Activated CD4-positive, CD25-positive, alpha-beta regulatory T cell treated with anti-CD3 and anti-CD28 coated beads, Interleukin-2, amount 50 U/mL, for 72 hours (primary cell): ENCODE measurements around the gene KIF2A.

Experiments used
- DNase-seq: peaks from one replicate; pipeline ENCODE4 v3.0.0; 2021

The KIF2A gene

DNA sequence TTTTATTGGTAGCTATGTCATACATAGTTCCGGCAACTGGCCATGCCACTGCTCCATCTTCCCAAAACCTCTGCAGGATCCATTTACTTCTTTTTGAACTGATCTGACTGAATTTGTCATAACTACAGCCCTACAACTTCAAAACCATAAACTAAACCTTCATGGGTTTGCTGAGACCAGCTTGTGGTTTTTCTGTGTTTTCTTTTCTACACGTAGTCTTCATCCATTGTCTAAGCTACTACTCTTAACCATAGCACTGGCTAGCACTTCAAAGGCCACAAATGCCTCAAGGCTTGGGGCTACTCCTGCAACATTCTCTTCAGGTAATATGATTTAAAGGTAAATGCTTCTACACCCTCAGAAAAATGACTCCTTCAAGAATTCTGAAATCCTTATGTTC lies 9.0 kb upstream of the KIF2A start:
- DNase-seq, result no peak

GRCh38 chr5:62298118-62298517 lies 7.9 kb upstream of the KIF2A start:
- DNase-seq, result no peak

DNA sequence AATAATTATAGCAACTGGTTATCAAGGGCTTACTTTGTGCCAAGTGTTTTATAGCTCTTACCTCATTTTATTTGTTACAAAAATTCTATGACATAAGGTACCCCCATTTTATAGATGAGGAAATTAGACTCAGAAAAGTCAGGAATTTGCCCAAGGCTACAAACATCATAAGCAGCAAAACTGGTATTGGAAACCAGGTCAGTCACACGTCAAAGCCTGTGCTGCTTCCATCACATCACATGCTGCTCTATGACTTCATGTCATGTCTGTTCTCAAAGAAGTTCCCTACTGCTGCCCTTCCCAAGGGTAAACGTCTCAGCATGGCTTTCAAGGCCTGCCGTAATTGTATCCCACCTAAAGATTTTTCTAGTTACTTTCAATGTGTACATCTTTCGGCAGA lies 6.9 kb upstream of the KIF2A start:
- no peak for DNase-seq

GRCh38 chr5:62299600-62299999 lies 6.4 kb upstream of the KIF2A start:
- no peak for DNase-seq

- DNase-seq, result no peak
Measured at GRCh38 chr5:62305358-62305714, 670 bp upstream of the KIF2A start.

DNA sequence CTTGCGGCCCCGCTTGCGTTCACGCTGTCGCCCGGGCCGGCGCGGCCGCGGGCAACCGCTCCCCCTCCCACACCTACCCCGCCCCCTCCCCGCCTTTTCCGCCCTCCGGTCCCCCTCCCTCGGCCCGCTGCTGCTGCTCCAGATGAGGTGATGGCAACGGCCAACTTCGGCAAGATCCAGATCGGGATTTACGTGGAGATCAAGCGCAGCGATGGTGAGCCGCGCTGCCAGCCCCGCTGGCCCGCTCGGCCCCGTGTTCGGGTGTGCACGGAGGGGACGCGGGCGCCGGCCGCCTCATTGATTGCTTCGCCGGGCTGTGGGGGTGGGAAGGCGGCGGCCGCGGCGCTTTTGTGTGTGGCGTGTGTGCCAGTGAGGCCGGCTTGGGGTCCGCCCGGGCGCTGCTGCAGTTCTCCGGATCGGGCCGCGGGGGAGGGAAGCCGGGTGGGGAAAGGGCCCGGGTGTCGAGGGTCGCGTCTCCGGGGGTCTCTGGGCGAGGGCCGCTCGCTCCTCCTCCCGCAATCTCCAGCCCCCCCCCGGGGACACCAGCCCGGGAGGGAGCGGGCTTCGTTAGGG lies 403 bp downstream of the KIF2A start:
- DNase-seq, result no peak

DNA sequence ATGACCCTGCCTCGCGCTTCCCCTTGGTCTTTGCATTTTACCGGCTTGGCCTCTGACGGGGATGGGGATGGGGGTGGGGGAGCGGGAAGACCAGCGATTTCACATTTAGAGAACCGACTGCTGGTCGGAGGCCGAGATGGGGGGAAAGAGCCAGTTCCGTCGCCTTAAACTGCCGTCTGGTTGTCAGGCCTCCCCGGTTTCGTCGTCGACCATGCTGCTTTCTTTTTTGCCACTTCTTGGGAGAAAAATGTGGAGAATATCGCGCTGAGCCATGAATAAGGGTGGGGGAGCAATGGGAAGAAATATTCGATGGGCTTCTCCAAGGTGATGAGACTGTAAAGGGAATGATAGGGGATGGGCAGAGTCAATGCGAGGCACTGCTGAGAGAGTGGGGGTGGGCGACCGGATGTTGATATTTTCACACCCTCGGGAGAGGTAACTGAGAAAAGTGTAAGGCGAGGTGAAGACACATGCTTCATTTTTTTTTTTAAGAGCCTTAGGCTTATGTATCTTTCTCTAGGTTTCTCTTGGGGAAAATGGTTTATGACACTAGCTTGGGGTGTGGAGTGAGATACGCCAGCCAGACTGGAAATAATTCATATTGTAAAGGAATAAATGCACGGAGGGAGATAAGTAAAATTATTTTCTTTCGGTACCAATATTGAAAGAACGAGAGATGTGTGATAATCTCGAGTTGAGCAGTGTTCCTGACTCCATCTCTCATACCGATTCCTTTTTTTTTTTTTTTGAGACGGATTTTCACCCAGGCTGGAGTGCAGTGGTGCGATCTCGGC lies 1.1 kb downstream of the KIF2A start:
- DNase-seq, result no peak

DNA sequence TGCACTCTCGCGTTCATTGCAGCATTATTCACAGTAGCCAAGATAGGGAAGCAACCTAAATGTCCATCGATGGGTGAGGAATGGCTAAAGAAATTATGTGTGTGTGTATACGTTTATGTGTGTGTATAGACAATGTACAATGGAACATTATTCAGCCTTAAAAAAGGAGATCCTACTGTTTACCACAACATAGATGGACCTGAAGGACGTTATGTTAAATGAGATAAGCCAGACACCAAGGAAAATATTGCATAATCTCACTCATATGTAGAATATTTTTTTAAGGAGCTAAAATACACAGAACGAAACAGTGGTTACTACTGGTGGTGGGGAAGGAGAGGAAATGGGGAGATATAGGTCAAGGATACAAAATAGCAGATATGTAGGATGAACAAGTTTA lies 2.4 kb downstream of the KIF2A start:
- no peak for DNase-seq

GRCh38 chr5:62309107-62309506 lies 3.1 kb downstream of the KIF2A start:
- no peak for DNase-seq

GRCh38 chr5:62310426-62311143 lies 4.6 kb downstream of the KIF2A start:
- DNase-seq, result no peak

GRCh38 chr5:62312036-62312435 lies 6.0 kb downstream of the KIF2A start:
- no peak for DNase-seq

DNA sequence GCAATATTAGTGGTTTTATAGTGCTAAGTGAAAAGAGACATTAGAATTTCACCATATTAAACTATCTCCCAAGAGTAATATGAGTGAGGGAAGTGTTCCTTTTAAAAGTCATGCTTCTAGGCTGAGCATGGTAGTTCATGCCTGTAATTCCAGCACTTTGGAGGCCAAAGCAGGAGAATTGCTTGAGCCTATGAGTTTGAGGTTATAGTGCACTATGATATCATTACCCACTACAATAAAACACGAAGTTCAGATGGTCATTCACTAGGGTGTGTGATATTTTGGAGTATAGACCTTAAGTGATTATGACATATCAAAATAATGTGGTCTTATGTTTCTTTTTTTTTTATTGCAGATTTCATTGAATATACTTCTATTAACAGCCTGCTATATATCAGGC lies 6.7 kb downstream of the KIF2A start:
- no peak for DNase-seq

DNA sequence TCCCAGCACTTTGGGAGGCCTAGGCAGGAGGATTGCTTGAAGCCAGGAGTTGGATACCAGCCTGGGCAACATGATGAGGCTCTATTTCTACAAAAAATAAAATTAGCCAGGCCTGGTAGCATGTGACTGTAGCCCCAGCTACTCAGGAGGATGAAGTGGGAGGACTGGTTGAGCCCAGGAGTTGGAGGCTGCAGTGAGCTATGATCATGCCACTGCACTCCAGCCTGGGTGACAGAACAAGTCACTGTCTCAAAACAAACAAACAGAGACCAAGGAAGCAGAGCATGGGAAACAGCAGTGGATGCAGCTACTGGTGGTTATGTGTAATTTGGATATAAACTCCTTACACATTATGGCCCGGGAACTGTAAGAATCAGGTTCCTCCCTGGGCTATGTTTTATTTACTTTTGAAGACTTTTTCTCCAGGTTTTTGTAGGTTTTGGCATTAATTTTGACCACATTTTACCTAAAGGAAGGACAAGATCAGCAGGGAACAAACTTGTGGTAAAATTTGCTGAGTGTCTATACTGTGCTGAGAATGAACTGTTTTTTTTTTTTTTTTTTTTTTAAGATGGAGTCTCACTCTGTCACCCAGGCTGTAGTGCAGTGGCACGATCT lies 8.3 kb downstream of the KIF2A start:
- DNase-seq, result no peak

- DNase-seq, result no peak
Measured at GRCh38 chr5:62315376-62316175, 9.6 kb downstream of the KIF2A start.

GRCh38 chr5:62316176-62316502 lies 10.1 kb downstream of the KIF2A start:
- no peak for DNase-seq

GRCh38 chr5:62317810-62318209 lies 11.8 kb downstream of the KIF2A start:
- DNase-seq, result no peak

DNA sequence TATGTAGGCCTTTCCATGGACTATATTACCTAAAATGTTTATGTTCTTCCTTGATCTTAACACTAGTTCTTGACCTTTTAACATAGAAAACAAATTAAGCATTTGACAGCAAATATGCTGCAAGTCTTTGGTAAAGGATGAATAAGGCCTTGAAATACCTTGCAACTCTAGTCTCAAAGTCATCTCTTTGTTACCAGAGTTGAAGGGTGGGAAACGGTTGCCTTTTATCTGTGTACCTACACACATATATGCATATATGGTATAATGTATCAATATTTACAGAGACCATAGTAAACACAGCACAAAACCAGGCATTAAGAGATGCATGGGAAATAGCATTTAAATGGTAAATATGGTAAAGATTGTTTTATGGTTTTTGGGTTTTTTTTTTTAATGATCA lies 16.5 kb downstream of the KIF2A start:
- DNase-seq, result no peak

DNA sequence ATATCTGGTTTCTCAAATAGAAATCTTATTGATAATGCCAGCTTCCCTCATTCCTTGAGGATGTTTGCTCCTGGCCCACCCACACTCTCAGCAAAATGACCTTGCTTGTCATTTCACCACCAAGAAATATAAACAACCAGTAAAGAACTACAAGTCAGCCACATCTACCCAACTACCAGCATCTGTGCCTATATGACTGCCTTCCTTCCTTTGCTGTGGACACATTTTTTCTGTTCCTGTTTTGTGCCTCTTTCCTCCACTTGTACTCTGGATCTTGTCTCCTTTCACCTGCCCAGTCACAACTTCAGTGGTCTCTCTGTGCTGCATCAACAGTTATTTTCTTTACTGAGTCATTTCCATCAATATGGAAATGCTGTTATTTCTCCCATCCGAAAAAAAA lies 20.3 kb downstream of the KIF2A start:
- no peak for DNase-seq

GRCh38 chr5:62326702-62327101 lies 20.7 kb downstream of the KIF2A start:
- no peak for DNase-seq

DNA sequence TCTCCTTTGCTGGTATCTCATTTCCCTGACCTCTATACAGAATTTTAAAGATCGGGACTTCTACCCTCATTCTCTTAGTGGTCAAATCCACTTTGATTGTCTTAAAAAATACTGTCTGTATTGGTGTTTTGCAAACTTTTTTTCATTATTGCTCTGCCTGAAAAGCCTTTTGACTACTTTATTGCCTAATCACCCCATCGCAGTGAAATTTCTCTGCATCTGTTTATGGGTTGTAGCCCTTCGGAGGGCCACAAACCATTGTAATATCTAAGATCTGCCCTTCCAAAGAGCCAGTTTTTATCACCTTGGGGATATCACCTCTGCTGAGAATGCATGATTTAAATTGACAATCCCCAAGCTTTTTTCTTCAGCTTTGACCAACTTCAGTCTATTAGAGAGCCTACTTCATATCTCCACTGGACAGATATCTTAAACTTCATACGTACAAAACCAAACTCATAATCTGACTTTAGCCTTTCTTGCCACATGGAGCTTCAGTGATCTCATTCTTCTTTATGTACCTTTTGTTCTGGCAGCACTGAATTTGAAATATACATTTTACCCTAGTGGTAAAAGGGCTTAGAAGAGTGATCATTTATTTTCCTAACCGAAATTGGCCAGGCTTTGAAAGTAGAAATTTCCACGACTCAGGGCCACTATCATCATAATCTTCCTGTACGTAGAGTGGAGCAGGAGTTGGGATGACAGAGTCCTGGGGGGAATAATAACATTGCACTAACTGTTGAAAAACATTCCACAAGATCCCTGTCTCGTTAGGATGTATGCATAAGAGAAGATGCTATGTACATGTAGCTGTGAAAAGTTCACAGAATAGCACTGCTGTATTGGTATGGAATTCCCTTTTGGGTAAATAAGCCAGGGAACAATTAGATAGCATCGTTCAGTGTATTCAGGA lies 21.4 kb downstream of the KIF2A start:
- DNase-seq, result no peak

GRCh38 chr5:62328772-62329491 lies 22.9 kb downstream of the KIF2A start:
- DNase-seq, result no peak
